Thyroid gland (tissue), 4 donors: ENCODE results near the gene MAST4. TPM values are rescaled to one million over a fixed set of nuclear protein-coding genes. Genes with fewer than 3 reads are reported as not detected.

Experiments
- DNase-seq, 2 donors: peaks; one replicate each; pipeline ENCODE4 v3.0.0-alpha.2; 2019
- H3K27ac ChIP-seq, 3 donors: fragments of 200-600 bp; sonication (generic); 1 replicate in 2 of 3; 2 replicates in 1 of 3; pipeline ENCODE4 v1.5.1; 2016 to 2019; ENCODE audit warnings: mild to moderate bottlenecking in 1 of 3, moderate library complexity in 1 of 3
- H3K27me3 ChIP-seq: fragments of 200-600 bp; sonication (generic); one replicate; pipeline ENCODE4 v1.5.1; 2019
- H3K36me3 ChIP-seq, 2 donors: fragments of 200-600 bp; sonication (generic); one replicate each; pipeline ENCODE4 v1.5.1; 2016 to 2019
- H3K4me1 ChIP-seq, 2 donors: fragments of 200-600 bp; sonication (generic); one replicate each; pipeline ENCODE4 v1.5.1; 2017 to 2019
- H3K4me3 ChIP-seq, 3 donors: fragments of 200-600 bp; sonication (generic); replicated peaks in 1 of 3; 1 replicate in 2 of 3; 2 replicates in 1 of 3; pipeline ENCODE4 v1.5.1; 2016; ENCODE audit warnings: mild to moderate bottlenecking in 1 of 3
- H3K9me3 ChIP-seq: fragments of 200-600 bp; sonication (generic); one replicate; pipeline ENCODE4 v1.5.1; 2017
- CTCF ChIP-seq, 6 experiments: fragments of 200-600 bp in 3 of 6; fragments of 450-650 bp in 3 of 6; sonication (generic) in 3 of 6; IDR thresholded peaks; one replicate each; pipeline ENCODE4 v1.5.1; 2016 to 2019; ENCODE audit warnings: antibody characterized with exemption in 6 of 6, mild to moderate bottlenecking in 2 of 6, inconsistent platforms in 1 of 6, moderate library complexity in 1 of 6
- POLR2A ChIP-seq, 2 donors: fragments of 450-650 bp; IDR thresholded peaks; one replicate each; pipeline ENCODE4 v1.6.1; 2017; ENCODE audit warnings: antibody characterized with exemption in 2 of 2, mild to moderate bottlenecking in 2 of 2, moderate library complexity in 1 of 2
- WGBS, 2 donors: methylation state at CpG; one replicate each; pipeline ENCODE4 v1.1.5; 2017; 5-methylcytosine and 5-hydroxymethylcytosine counted together
- intact Hi-C: fragments of 100-400 bp; cut with DNase I; formaldehyde crosslinking; loops from one replicate; pipeline ENCODE4 v1.15.1; 2023
- total RNA-seq, 4 donors: library from RNA; depleted of rRNA; stranded (reverse); fragments of >200 nt; gene quantifications; one replicate each; pipeline ENCODE4 v1.2.3, GENCODE V29; 2016

Gene MAST4
- total RNA-seq, 4 donors from 2014 or later: 20.2 to 38.3 (median 24.4) TPM

- no peaks in the 10 kb centered on the region for H3K9me3 ChIP-seq
- intact Hi-C loops: no loop called here
- H3K4me1 ChIP-seq: peaks cover 21 to 29% of the 10 kb centered on the region in 2 donors
- no peaks in the 10 kb centered on the region for H3K36me3 ChIP-seq
- 21 to 46% methylated on average over 5 of the region's 5 CpGs for WGBS, 2 donors
- H3K27me3 ChIP-seq: no peaks in the 10 kb centered on the region
- DNase-seq: peak; percentile 35 to 50
- TF ChIP-seq POLR2A (IDR thresholded peaks at IDR 0.05) (no peak), CTCF (IDR thresholded peaks at IDR 0.05) (no peak)
- H3K27ac ChIP-seq: peak within 1 kb of the TSS in 2 of 3 donors; percentile 12 to 51
- H3K4me3 ChIP-seq: no peak within 1 kb of the TSS
Observed at GRCh38 chr5:67196537-67197059, 600.4 kb downstream of the MAST4 start, which contains the start of gene CD180. Gene CD180, minus strand, starts transcription at chr5:67196799. Its CDS starts 158 bp downstream, at chr5:67196641.

GRCh38 chr5:67197536-67197935 is 601.3 kb downstream of the MAST4 start:
- no peak for DNase-seq
- no peaks in the 10 kb centered on the region for H3K9me3 ChIP-seq
- peaks cover 21 to 29% of the 10 kb centered on the region in 2 donors for H3K4me1 ChIP-seq
- no peak overlapping the region for H3K4me3 ChIP-seq
- 96 to 97% methylated on average over 1 of the region's 1 CpG for WGBS, 2 donors
- intact Hi-C loops: no loop called here
- no peaks in the 10 kb centered on the region for H3K27me3 ChIP-seq
- no peak for TF ChIP-seq POLR2A (IDR thresholded peaks at IDR 0.05)
- TF ChIP-seq CTCF (IDR thresholded peaks at IDR 0.05): no peak
- H3K27ac ChIP-seq: no peak overlapping the region
- H3K36me3 ChIP-seq: no peaks in the 10 kb centered on the region

- Histone ChIP-seq H3K9me3 (no peaks in the 10 kb centered on the region), H3K4me1 (peaks cover 21 to 22% of the 10 kb centered on the region in 2 donors), H3K27me3 (no peaks in the 10 kb centered on the region), H3K4me3 (no peak overlapping the region), H3K27ac (no peak overlapping the region), H3K36me3 (no peaks in the 10 kb centered on the region)
- intact Hi-C loops: no loop called here
- no peak for DNase-seq
- 82 to 97% methylated on average over 1 of the region's 1 CpG for WGBS, 2 donors
- no peak for TF ChIP-seq CTCF (IDR thresholded peaks at IDR 0.05)
- TF ChIP-seq POLR2A (IDR thresholded peaks at IDR 0.05): no peak
Observed at GRCh38 chr5:67198917-67199316, 602.7 kb downstream of the MAST4 start.

GRCh38 chr5:67199859-67200258 is 603.7 kb downstream of the MAST4 start:
- DNase-seq: no peak
- Histone ChIP-seq H3K4me1 (peaks cover 20 to 21% of the 10 kb centered on the region in 2 donors), H3K9me3 (no peaks in the 10 kb centered on the region), H3K27me3 (no peaks in the 10 kb centered on the region), H3K4me3 (no peak overlapping the region), H3K27ac (no peak overlapping the region), H3K36me3 (no peaks in the 10 kb centered on the region)
- no peak for TF ChIP-seq CTCF (IDR thresholded peaks at IDR 0.05)
- intact Hi-C loops: loop anchor here (10.0 kb wide), 1 partner anchor 385 kb away; no protein-coding TSS in a partner anchor

GRCh38 chr5:67200809-67201562 is 604.8 kb downstream of the MAST4 start:
- DNase-seq: no peak
- Histone ChIP-seq H3K4me3 (no peak overlapping the region), H3K9me3 (no peaks in the 10 kb centered on the region), H3K27ac (no peak overlapping the region), H3K36me3 (no peaks in the 10 kb centered on the region), H3K4me1 (peaks cover 18 to 21% of the 10 kb centered on the region in 2 donors), H3K27me3 (no peaks in the 10 kb centered on the region)
- intact Hi-C loops: loop anchor here (10.0 kb wide), 1 partner anchor 386 kb away; no protein-coding TSS in a partner anchor
- 96 to 97% methylated on average over 2 of the region's 2 CpGs for WGBS, 2 donors
- TF ChIP-seq POLR2A (IDR thresholded peaks at IDR 0.05) (no peak), CTCF (IDR thresholded peaks at IDR 0.05) (no peak)
